B cell (primary cell): ENCODE data around the gene TP53AIP1. TPM values are rescaled to one million over a fixed set of nuclear protein-coding genes. Genes with fewer than 3 reads are reported as not detected.

Source experiments
- ATAC-seq: fragments of 200-7000 bp; cut with Tn5 transposase; one replicate; pipeline ENCODE4 v1.10.0; 2021; ENCODE audit warnings: low read depth, mild to moderate bottlenecking, moderate number of reproducible peaks, moderate library complexity
- CTCF ChIA-PET: fragments of 350-600 bp; sonication (Branson Sonifier 250); formaldehyde crosslinking; loops from one replicate; lab custom pipeline; 2021; ENCODE audit warnings: antibody characterized with exemption, inconsistent platforms; lab: Charles Lee
- POLR2A ChIA-PET: fragments of 350-600 bp; sonication (Branson Sonifier 250); formaldehyde crosslinking; loops from one replicate; lab custom pipeline; 2021; ENCODE audit warnings: antibody characterized with exemption; lab: Charles Lee
- DNase-seq: peaks from one replicate; pipeline ENCODE4 v3.0.0; 2013
- H2AFZ ChIP-seq: 2 replicates; pipeline ENCODE4 v1.6.1; 2012; ENCODE audit warnings: mild to moderate bottlenecking, low read depth, low read length; ENCODE audit not compliant: insufficient read depth, poor library complexity, severe bottlenecking
- H3K27ac ChIP-seq, 2 donors: 1 replicate in 1 of 2; 2 replicates in 1 of 2; pipeline ENCODE4 v1.5.1; 2012 to 2013; ENCODE audit warnings: low read length in 2 of 2, mild to moderate bottlenecking in 2 of 2, moderate library complexity in 1 of 2
- H3K27me3 ChIP-seq, 4 experiments: fragments of 200-600 bp in 1 of 4; sonication (generic) in 1 of 4; replicated peaks in 1 of 4; 1 replicate in 2 of 4; 2 replicates in 2 of 4; pipeline versions ENCODE4 v1.6.1 to v1.7.0; 2013 to 2016; ENCODE audit warnings: low read length in 3 of 4, mild to moderate bottlenecking in 2 of 4, mixed read lengths in 1 of 4, moderate library complexity in 1 of 4; ENCODE audit not compliant: insufficient read depth in 4 of 4, control insufficient read depth in 3 of 4; ENCODE audit errors: control extremely low read depth in 1 of 4
- H3K36me3 ChIP-seq, 2 experiments: replicated peaks in 1 of 2; 1 replicate in 1 of 2; 2 replicates in 1 of 2; pipeline versions ENCODE4 v1.6.1 to v1.7.1; 2013; ENCODE audit warnings: low read length in 1 of 2; ENCODE audit not compliant: insufficient read depth in 2 of 2, control insufficient read depth in 1 of 2; ENCODE audit errors: control extremely low read depth in 1 of 2, extremely low read depth in 1 of 2
- H3K4me1 ChIP-seq, 2 donors: fragments of 200-600 bp in 1 of 2; sonication (generic) in 1 of 2; 1 replicate in 1 of 2; 2 replicates in 1 of 2; pipeline versions ENCODE4 v1.5.1 to v1.6.1; 2013 to 2017; ENCODE audit warnings: low read length in 2 of 2; ENCODE audit not compliant: control insufficient read depth in 2 of 2, insufficient read depth in 2 of 2
- H3K4me2 ChIP-seq: replicated peaks from 2 replicates; pipeline ENCODE3; 2012; ENCODE audit warnings: mild to moderate bottlenecking, low read depth, low read length; ENCODE audit not compliant: poor library complexity, severe bottlenecking
- H3K4me3 ChIP-seq, 5 experiments: fragments of 200-600 bp in 1 of 5; sonication (generic) in 1 of 5; 1 replicate in 3 of 5; 2 replicates in 2 of 5; pipeline versions ENCODE4 v1.5.1 to v1.7.0; 2011 to 2016; ENCODE audit warnings: low read length in 4 of 5, mild to moderate bottlenecking in 4 of 5, low read depth in 2 of 5, control low read depth in 1 of 5, moderate library complexity in 1 of 5; ENCODE audit not compliant: insufficient read depth in 1 of 5; ENCODE audit errors: control extremely low read depth in 1 of 5, extremely low read depth in 1 of 5
- H3K79me2 ChIP-seq: fragments of 200-600 bp; sonication (generic); one replicate; pipeline ENCODE4 v1.6.0; 2016; ENCODE audit warnings: low read length; ENCODE audit not compliant: control insufficient read depth, insufficient read depth
- H3K9ac ChIP-seq: fragments of 200-600 bp; sonication (generic); 2 replicates; pipeline ENCODE4 v1.6.1; 2017; ENCODE audit warnings: mild to moderate bottlenecking, low read length, moderate library complexity
- H3K9me3 ChIP-seq, 3 donors: one replicate each; pipeline versions ENCODE4 v1.6.1 to v1.7.1; 2013; ENCODE audit warnings: low read length in 2 of 3; ENCODE audit not compliant: control insufficient read depth in 2 of 3, insufficient read depth in 1 of 3; ENCODE audit errors: control extremely low read depth in 1 of 3
- H4K20me1 ChIP-seq: 2 replicates; pipeline ENCODE4 v1.6.0; 2012; ENCODE audit warnings: mild to moderate bottlenecking, low read length; ENCODE audit not compliant: insufficient read depth, control insufficient read depth, poor library complexity, severe bottlenecking
- H3K27ac Mint-ChIP-seq: one replicate; pipeline ENCODE4 v1.8.0; 2021; ENCODE audit warnings: mixed read lengths
- H3K27me3 Mint-ChIP-seq: one replicate; pipeline ENCODE4 v1.8.0; 2021; ENCODE audit warnings: mixed read lengths
- H3K4me1 Mint-ChIP-seq: one replicate; pipeline ENCODE4 v1.8.0; 2021; ENCODE audit warnings: mixed read lengths
- H3K4me3 Mint-ChIP-seq: one replicate; pipeline ENCODE4 v1.8.0; 2021; ENCODE audit warnings: mixed read lengths
- H3K9me3 Mint-ChIP-seq: one replicate; pipeline ENCODE4 v1.8.0; 2022; ENCODE audit warnings: mixed read lengths; ENCODE audit not compliant: insufficient read depth
- EZH2 ChIP-seq: IDR thresholded peaks from 2 replicates; pipeline ENCODE4 v1.6.1; 2012; ENCODE audit warnings: borderline replicate concordance, low read depth, mild to moderate bottlenecking, moderate library complexity, low read length; ENCODE audit not compliant: insufficient read depth, poor library complexity, severe bottlenecking
- WGBS: methylation state at CpG from one replicate; pipeline ENCODE4 v1.1.5; 2013; ENCODE audit warnings: missing lambda C conversion rate; ENCODE audit not compliant: insufficient coverage; 5-methylcytosine and 5-hydroxymethylcytosine counted together
- intact Hi-C: fragments of 100-400 bp; cut with micrococcal nuclease; formaldehyde crosslinking; loops from one replicate; pipeline ENCODE4 v1.10.0; 2022
- polyA plus RNA-seq: library from polyadenylated mRNA; depleted of rRNA; stranded (reverse); fragments of >200 nt; gene quantifications from 2 replicates; pipeline ENCODE4 v1.2.3, GENCODE V29; 2012
- total RNA-seq, 2 donors: library from RNA; stranded (reverse); fragments of 120-200 nt in 1 of 2; gene quantifications; 1 replicate in 1 of 2; 2 replicates in 1 of 2; pipeline versions ENCODE4 v1.2.3 to v1.2.4, GENCODE V29; 2013 to 2022
- TF ChIP-seq, protein P1 (sequence below): fragments of 200-600 bp; IDR thresholded peaks from one replicate; pipeline ENCODE4 v1.8.0; 2022; ENCODE audit warnings: antibody characterized with exemption, mild to moderate bottlenecking

The TP53AIP1 gene
- total and polyA plus RNA-seq, 2 donors (not counting 1 experiment from before 2014, with no cell fraction given) = 0.04 to 0.12 TPM

DNA sequence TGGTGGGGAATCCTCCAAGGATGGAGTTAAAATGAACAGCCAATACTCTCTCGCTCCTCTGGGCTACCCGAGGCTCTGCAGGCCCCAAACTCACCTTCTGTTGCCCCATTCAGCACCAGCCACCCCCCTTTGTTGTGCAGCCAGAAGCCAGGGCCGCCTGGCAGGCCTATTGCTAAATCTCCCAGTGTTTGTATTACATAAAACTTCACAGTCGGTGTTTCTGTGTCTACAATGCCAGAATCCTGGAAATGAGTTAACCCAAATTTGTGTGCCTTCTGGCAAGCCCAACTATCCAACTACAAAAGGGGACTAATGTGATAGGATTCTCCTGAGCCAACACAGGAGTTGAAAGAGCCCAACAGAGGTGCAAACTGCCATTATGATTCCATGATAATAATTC, 42.2 kb downstream of the TP53AIP1 start:
- Mint-ChIP-seq H3K27me3 (peaks cover 75% of the 10 kb centered on the region), H3K9me3 (no peaks in the 10 kb centered on the region), H3K4me3 (no peak overlapping the region), H3K27ac (no peak overlapping the region), H3K4me1 (peaks cover 22% of the 10 kb centered on the region)
- ATAC-seq (no peak), DNase-seq (no peak)
- H2AFZ ChIP-seq = no peak overlapping the region
- 90% methylated on average over 3 of the region's 4 CpGs for WGBS
- H3K27me3 ChIP-seq = peaks cover 0 to 77% (median 55%) of the 10 kb centered on the region in 4 experiments
- H3K4me2 ChIP-seq = no peak overlapping the region
- H3K9ac ChIP-seq = no peak overlapping the region
- H3K9me3 ChIP-seq = peaks cover 0 to 2% (median 0%) of the 10 kb centered on the region in 3 donors
- peaks cover 16 to 19% of the 10 kb centered on the region in 2 donors for H3K4me1 ChIP-seq
- H3K36me3 ChIP-seq = no peaks in the 10 kb centered on the region
- intact Hi-C loops = no loop called here
- H3K4me3 ChIP-seq = no peak overlapping the region
- no peaks in the 10 kb centered on the region for H3K79me2 ChIP-seq
- no peak overlapping the region for H3K27ac ChIP-seq
- TF ChIP-seq, protein P1, sequence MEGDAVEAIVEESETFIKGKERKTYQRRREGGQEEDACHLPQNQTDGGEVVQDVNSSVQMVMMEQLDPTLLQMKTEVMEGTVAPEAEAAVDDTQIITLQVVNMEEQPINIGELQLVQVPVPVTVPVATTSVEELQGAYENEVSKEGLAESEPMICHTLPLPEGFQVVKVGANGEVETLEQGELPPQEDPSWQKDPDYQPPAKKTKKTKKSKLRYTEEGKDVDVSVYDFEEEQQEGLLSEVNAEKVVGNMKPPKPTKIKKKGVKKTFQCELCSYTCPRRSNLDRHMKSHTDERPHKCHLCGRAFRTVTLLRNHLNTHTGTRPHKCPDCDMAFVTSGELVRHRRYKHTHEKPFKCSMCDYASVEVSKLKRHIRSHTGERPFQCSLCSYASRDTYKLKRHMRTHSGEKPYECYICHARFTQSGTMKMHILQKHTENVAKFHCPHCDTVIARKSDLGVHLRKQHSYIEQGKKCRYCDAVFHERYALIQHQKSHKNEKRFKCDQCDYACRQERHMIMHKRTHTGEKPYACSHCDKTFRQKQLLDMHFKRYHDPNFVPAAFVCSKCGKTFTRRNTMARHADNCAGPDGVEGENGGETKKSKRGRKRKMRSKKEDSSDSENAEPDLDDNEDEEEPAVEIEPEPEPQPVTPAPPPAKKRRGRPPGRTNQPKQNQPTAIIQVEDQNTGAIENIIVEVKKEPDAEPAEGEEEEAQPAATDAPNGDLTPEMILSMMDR = no peak
- no peak for TF ChIP-seq EZH2
- CTCF ChIA-PET = interaction anchor here (1.1 kb wide), 1 partner anchor 16 kb away, joined by 7 read pairs; no protein-coding TSS in a partner anchor
- POLR2A ChIA-PET = no interaction called here
- H4K20me1 ChIP-seq = no peaks in the 10 kb centered on the region

DNA sequence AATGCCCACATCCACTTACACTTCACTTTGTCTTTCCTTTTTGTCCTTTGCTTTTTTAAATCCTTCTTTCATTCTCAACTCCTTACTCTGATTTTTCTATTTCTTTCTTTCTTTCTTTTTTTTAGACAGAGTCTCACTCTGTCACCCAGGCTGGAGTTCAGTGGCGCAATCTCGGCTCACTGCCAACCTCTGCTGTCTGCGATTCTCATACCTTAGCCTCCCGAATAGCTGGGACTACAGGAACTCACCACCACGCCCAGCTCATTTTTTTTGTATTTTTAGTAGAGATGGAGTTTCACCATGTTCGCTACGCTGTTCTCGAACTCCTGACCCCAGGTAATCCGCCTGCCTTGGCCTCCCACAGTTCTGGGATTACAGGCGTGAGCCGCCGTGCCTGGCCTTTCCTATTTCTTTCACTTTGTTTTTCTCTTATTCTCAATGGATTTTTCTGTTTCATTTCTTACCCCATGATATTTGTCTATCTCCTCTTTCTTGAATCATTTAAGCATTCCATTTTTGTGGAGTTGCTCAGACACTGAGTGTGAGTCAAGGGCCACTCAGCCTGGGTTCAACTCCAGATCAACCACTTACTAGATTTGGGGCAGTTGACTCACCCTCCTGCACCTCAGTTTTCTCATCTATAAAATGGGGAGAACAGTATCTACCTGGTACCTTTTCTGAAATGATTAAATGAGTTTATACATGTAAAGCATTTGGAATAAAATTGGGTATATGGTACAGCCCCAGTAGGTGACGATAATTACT, 43.9 kb downstream of the TP53AIP1 start:
- Mint-ChIP-seq H3K9me3 (no peaks in the 10 kb centered on the region), H3K4me3 (no peak overlapping the region), H3K27me3 (peaks cover 76% of the 10 kb centered on the region), H3K27ac (no peak overlapping the region), H3K4me1 (peaks cover 16% of the 10 kb centered on the region)
- H3K4me2 ChIP-seq = no peak overlapping the region
- no peak overlapping the region for H3K4me3 ChIP-seq
- DNase-seq = no peak
- H3K9ac ChIP-seq = no peak overlapping the region
- TF ChIP-seq EZH2 = no peak
- TF ChIP-seq, protein P1 = no peak
- intact Hi-C loops = no loop called here
- CTCF ChIA-PET = interaction anchor here (0.8 kb wide), 1 partner anchor 13 kb away, joined by 4 read pairs; no protein-coding TSS in a partner anchor
- POLR2A ChIA-PET = no interaction called here
- 97% methylated on average over 7 of the region's 13 CpGs for WGBS
- H4K20me1 ChIP-seq = no peaks in the 10 kb centered on the region
- no peaks in the 10 kb centered on the region for H3K36me3 ChIP-seq
- no peaks in the 10 kb centered on the region for H3K9me3 ChIP-seq
- H3K27ac ChIP-seq = no peak overlapping the region
- ATAC-seq = no peak
- no peak overlapping the region for H2AFZ ChIP-seq
- H3K27me3 ChIP-seq = peaks cover 0 to 77% (median 53%) of the 10 kb centered on the region in 4 experiments
- H3K79me2 ChIP-seq = no peaks in the 10 kb centered on the region
- H3K4me1 ChIP-seq = peaks cover 8 to 10% of the 10 kb centered on the region in 2 donors
